Breast epithelium (tissue), 4 donors: ENCODE results near the gene SLC6A18. TPM values are rescaled to one million over a fixed set of nuclear protein-coding genes. Genes with fewer than 3 reads are reported as not detected.

Experiments
- DNase-seq, 2 donors: peaks; one replicate each; pipeline ENCODE4 v3.0.0-alpha.2; 2019; ENCODE audit warnings: low spot score in 2 of 2
- H3K27ac ChIP-seq, 2 donors: fragments of 200-600 bp; sonication (generic) in 1 of 2; one replicate each; pipeline ENCODE4 v1.5.1; 2016 to 2019; ENCODE audit warnings: mild to moderate bottlenecking in 1 of 2
- H3K27me3 ChIP-seq, 2 donors: fragments of 200-600 bp; sonication (generic) in 1 of 2; one replicate each; pipeline versions ENCODE4 v1.5.1 to v1.6.0; 2017 to 2019; ENCODE audit warnings: control low read depth in 1 of 2, mild to moderate bottlenecking in 1 of 2
- H3K36me3 ChIP-seq: fragments of 200-600 bp; one replicate; pipeline ENCODE4 v1.5.1; 2019
- H3K4me1 ChIP-seq, 2 donors: fragments of 200-600 bp; sonication (generic); one replicate each; pipeline ENCODE4 v1.5.1; 2016 to 2019; ENCODE audit warnings: control low read depth in 1 of 2
- H3K4me3 ChIP-seq, 3 donors: fragments of 200-600 bp; sonication (generic); 1 replicate in 2 of 3; 2 replicates in 1 of 3; pipeline ENCODE4 v1.5.1; 2016 to 2019; ENCODE audit warnings: mild to moderate bottlenecking in 3 of 3, moderate library complexity in 2 of 3
- H3K9me3 ChIP-seq, 2 donors: fragments of 200-600 bp; sonication (generic) in 1 of 2; one replicate each; pipeline ENCODE4 v1.5.1; 2016 to 2019; ENCODE audit warnings: control low read depth in 1 of 2
- CTCF ChIP-seq, 3 donors: fragments of 450-650 bp; IDR thresholded peaks; one replicate each; pipeline ENCODE4 v1.5.1; 2016 to 2017; ENCODE audit warnings: antibody characterized with exemption in 3 of 3, mild to moderate bottlenecking in 3 of 3, moderate library complexity in 3 of 3
- POLR2A ChIP-seq: fragments of 450-650 bp; IDR thresholded peaks from one replicate; pipeline ENCODE4 v1.6.1; 2016; ENCODE audit warnings: antibody characterized with exemption, mild to moderate bottlenecking, moderate library complexity
- POLR2AphosphoS5 ChIP-seq, 3 donors: sonication (generic); formaldehyde crosslinking; IDR thresholded peaks; one replicate each; pipeline ENCODE4 v1.6.1; 2017; ENCODE audit warnings: antibody characterized with exemption in 3 of 3
- intact Hi-C: fragments of 100-400 bp; cut with DNase I; formaldehyde crosslinking; loops from one replicate; pipeline ENCODE4 v1.15.1; 2023; ENCODE audit warnings: low total_unique reads
- total RNA-seq, 3 donors: library from RNA; depleted of rRNA; stranded (reverse); fragments of >200 nt; gene quantifications; one replicate each; pipeline ENCODE4 v1.1.0, GENCODE V29; 2016

Gene SLC6A18
- total RNA-seq, 3 donors from 2014 or later, result not detected

GRCh38 chr5:1205255-1206180 lies 19.7 kb upstream of the SLC6A18 start:
- peaks cover 0 to 50% of the 10 kb centered on the region in 2 donors for H3K27me3 ChIP-seq
- TF ChIP-seq CTCF (IDR thresholded peaks at IDR 0.05) (no peak), POLR2A (no peak), POLR2AphosphoS5 (IDR thresholded peaks at IDR 0.05) (no peak)
- intact Hi-C loops, result no loop called here
- H3K4me3 ChIP-seq, result no peak overlapping the region
- no peaks in the 10 kb centered on the region for H3K9me3 ChIP-seq
- H3K36me3 ChIP-seq, result no peaks in the 10 kb centered on the region
- no peak for DNase-seq
- H3K4me1 ChIP-seq, result no peaks in the 10 kb centered on the region
- H3K27ac ChIP-seq, result no peak overlapping the region

GRCh38 chr5:1206521-1207412 lies 18.4 kb upstream of the SLC6A18 start:
- TF ChIP-seq POLR2AphosphoS5 (IDR thresholded peaks at IDR 0.05), result no peak
- TF ChIP-seq POLR2A, result no peak
- TF ChIP-seq CTCF (IDR thresholded peaks at IDR 0.05), result no peak
- Histone ChIP-seq H3K4me1 (no peaks in the 10 kb centered on the region), H3K27ac (no peak overlapping the region), H3K9me3 (no peaks in the 10 kb centered on the region), H3K36me3 (no peaks in the 10 kb centered on the region), H3K4me3 (no peak overlapping the region), H3K27me3 (peaks cover 0 to 47% of the 10 kb centered on the region in 2 donors)
- no peak for DNase-seq
- intact Hi-C loops, result no loop called here

GRCh38 chr5:1207555-1207954 lies 17.6 kb upstream of the SLC6A18 start:
- DNase-seq, result no peak
- no peaks in the 10 kb centered on the region for H3K4me1 ChIP-seq
- H3K4me3 ChIP-seq, result no peak overlapping the region
- H3K36me3 ChIP-seq, result no peaks in the 10 kb centered on the region
- TF ChIP-seq POLR2A, result no peak
- TF ChIP-seq CTCF (IDR thresholded peaks at IDR 0.05), result no peak
- no peak for TF ChIP-seq POLR2AphosphoS5 (IDR thresholded peaks at IDR 0.05)
- peaks cover 0 to 42% of the 10 kb centered on the region in 2 donors for H3K27me3 ChIP-seq
- no peak overlapping the region for H3K27ac ChIP-seq
- intact Hi-C loops, result no loop called here
- H3K9me3 ChIP-seq, result no peaks in the 10 kb centered on the region

GRCh38 chr5:1208221-1208742 lies 16.9 kb upstream of the SLC6A18 start:
- no peaks in the 10 kb centered on the region for H3K36me3 ChIP-seq
- no peak overlapping the region for H3K4me3 ChIP-seq
- no peaks in the 10 kb centered on the region for H3K4me1 ChIP-seq
- peaks cover 0 to 39% of the 10 kb centered on the region in 2 donors for H3K27me3 ChIP-seq
- no peaks in the 10 kb centered on the region for H3K9me3 ChIP-seq
- intact Hi-C loops, result no loop called here
- no peak for TF ChIP-seq POLR2A
- TF ChIP-seq POLR2AphosphoS5 (IDR thresholded peaks at IDR 0.05), result no peak
- TF ChIP-seq CTCF (IDR thresholded peaks at IDR 0.05), result no peak
- no peak for DNase-seq
- no peak overlapping the region for H3K27ac ChIP-seq
